GM12891 (cell line): ENCODE results near the gene MLC1.

Source experiments
- DNase-seq: peaks from one replicate; pipeline ENCODE4 v3.0.0; 2011; ENCODE audit warnings: low spot score; ENCODE audit not compliant: insufficient read length
- FAIRE-seq: peaks from 2 replicates; lab custom pipeline; 2011; peaks lifted over from hg19 to GRCh38; lab: Jason Lieb, UNC
- PAX5 ChIP-seq: IDR thresholded peaks from 2 replicates; pipeline ENCODE4 v1.6.1; 2011; ENCODE audit warnings: low read length, moderate library complexity, mild to moderate bottlenecking; ENCODE audit not compliant: insufficient read depth, severe bottlenecking
- POLR2A ChIP-seq: IDR thresholded peaks from 2 replicates; pipeline ENCODE4 v1.6.1; 2011; ENCODE audit warnings: low read depth, low read length, control low read depth
- POLR2AphosphoS5 ChIP-seq: IDR thresholded peaks from 2 replicates; pipeline ENCODE4 v1.6.1; 2011; ENCODE audit warnings: low read depth, low read length, control low read depth
- POU2F2 ChIP-seq: IDR thresholded peaks from 2 replicates; pipeline ENCODE4 v1.6.1; 2011; ENCODE audit warnings: low read depth, mild to moderate bottlenecking, control low read depth, low read length, moderate library complexity
- SPI1 ChIP-seq: IDR thresholded peaks from 2 replicates; pipeline ENCODE4 v1.6.1; 2011; ENCODE audit warnings: low read depth, low read length, control low read depth
- TAF1 ChIP-seq: IDR thresholded peaks from 2 replicates; pipeline ENCODE4 v1.6.1; 2011; ENCODE audit warnings: low read depth, low read length, control low read depth

The MLC1 gene

GRCh38 chr22:50017701-50018224, 67.5 kb downstream of the MLC1 start:
- DNase-seq = no peak
- TF ChIP-seq TAF1 = no peak
- no peak for TF ChIP-seq POU2F2
- FAIRE-seq = no peak

- FAIRE-seq (peak; percentile 62), DNase-seq (no peak)
- TF ChIP-seq POU2F2 (peak; percentile 98), POLR2AphosphoS5 (no peak)
Observed at GRCh38 chr22:50016988-50017700, 68.1 kb downstream of the MLC1 start.

- peak; percentile 63 for FAIRE-seq
- TF ChIP-seq POLR2A (no peak), TAF1 (no peak)
- no peak for DNase-seq
Observed at GRCh38 chr22:50016308-50016987, 68.8 kb downstream of the MLC1 start.

GRCh38 chr22:50015451-50016307, 69.5 kb downstream of the MLC1 start:
- TF ChIP-seq POLR2A (no peak), TAF1 (no peak), PAX5 (no peak), POU2F2 (no peak), SPI1 (no peak), POLR2AphosphoS5 (no peak)
- FAIRE-seq (no peak), DNase-seq (peak; percentile 27)

GRCh38 chr22:50014655-50015401, 70.4 kb downstream of the MLC1 start:
- TF ChIP-seq TAF1 (no peak), POLR2AphosphoS5 (no peak), SPI1 (no peak), POLR2A (no peak), PAX5 (no peak), POU2F2 (no peak)
- FAIRE-seq (no peak), DNase-seq (peak; percentile 51)

- DNase-seq (peak; percentile 36), FAIRE-seq (no peak)
- no peak for TF ChIP-seq PAX5
- TF ChIP-seq POLR2A = no peak
- TF ChIP-seq TAF1 = no peak
- no peak for TF ChIP-seq POU2F2
- TF ChIP-seq POLR2AphosphoS5 = no peak
- no peak for TF ChIP-seq SPI1
Observed at GRCh38 chr22:50014053-50014501, 71.1 kb downstream of the MLC1 start.

- DNase-seq = peak; percentile 25
Observed at GRCh38 chr22:50012211-50013181, 72.7 kb downstream of the MLC1 start, which contains the start of gene IL17REL. TSS of gene IL17REL (minus strand) at chr22:50012765. CDS start at chr22:50012646, 119 bp downstream.

More at GRCh38 chr22:50012211-50013181, 72.7 kb downstream of the MLC1 start, which contains the start of gene IL17REL:
- FAIRE-seq = no peak
- TF ChIP-seq POU2F2 (no peak), POLR2AphosphoS5 (no peak), TAF1 (no peak), SPI1 (no peak), POLR2A (no peak), PAX5 (no peak)
